Femur (tissue), 1 donor: Measurements from ENCODE around the gene DPH6.

ENCODE experiments used
- DNase-seq: peaks from one replicate; pipeline ENCODE4 v3.0.0-alpha.2; 2017

DPH6 gene

GRCh38 chr15:35540021-35540420 lies 5.9 kb downstream of the DPH6 start:
- DNase-seq = no peak

GRCh38 chr15:35535365-35535916 lies 10.5 kb downstream of the DPH6 start:
- DNase-seq = no peak

GRCh38 chr15:35533130-35534110 lies 12.5 kb downstream of the DPH6 start:
- no peak for DNase-seq

GRCh38 chr15:35530698-35531097 lies 15.3 kb downstream of the DPH6 start:
- no peak for DNase-seq

- no peak for DNase-seq
Observed at GRCh38 chr15:35529784-35530183, 16.2 kb downstream of the DPH6 start.

GRCh38 chr15:35522061-35522460 lies 23.9 kb downstream of the DPH6 start:
- DNase-seq = no peak

GRCh38 chr15:35519541-35520149 lies 26.3 kb downstream of the DPH6 start:
- DNase-seq = no peak

- DNase-seq = no peak
Observed at GRCh38 chr15:35519052-35519451, 26.9 kb downstream of the DPH6 start.

- DNase-seq = no peak
Observed at GRCh38 chr15:35514759-35515158, 31.2 kb downstream of the DPH6 start.

- no peak for DNase-seq
Observed at GRCh38 chr15:35507932-35508638, 37.9 kb downstream of the DPH6 start.

GRCh38 chr15:35506272-35506870 lies 39.6 kb downstream of the DPH6 start:
- no peak for DNase-seq

GRCh38 chr15:35505809-35506208 lies 40.2 kb downstream of the DPH6 start:
- no peak for DNase-seq

GRCh38 chr15:35505141-35505540 lies 40.8 kb downstream of the DPH6 start:
- DNase-seq = no peak

GRCh38 chr15:35499723-35500122 lies 46.2 kb downstream of the DPH6 start:
- DNase-seq = no peak

- no peak for DNase-seq
Observed at GRCh38 chr15:35496585-35496984, 49.4 kb downstream of the DPH6 start.

GRCh38 chr15:35495080-35495479 lies 50.9 kb downstream of the DPH6 start:
- DNase-seq = no peak

- no peak for DNase-seq
Observed at GRCh38 chr15:35491999-35492398, 54.0 kb downstream of the DPH6 start.

- no peak for DNase-seq
Observed at GRCh38 chr15:35491173-35491572, 54.8 kb downstream of the DPH6 start.

GRCh38 chr15:35490511-35490910 lies 55.5 kb downstream of the DPH6 start:
- no peak for DNase-seq

- DNase-seq = no peak
Observed at GRCh38 chr15:35487417-35487816, 58.5 kb downstream of the DPH6 start.

- DNase-seq = no peak
Observed at GRCh38 chr15:35486296-35486695, 59.7 kb downstream of the DPH6 start.

- no peak for DNase-seq
Observed at GRCh38 chr15:35485411-35485810, 60.6 kb downstream of the DPH6 start.
